ENCODE measurements around the gene CLDN5.

Gene CLDN5

GRCh38 chr22:19568337-19569275, 44.4 kb upstream of the CLDN5 start:
- no peak for DNase-seq (ENCODE audit: extremely low spot score)
- CTCF ChIA-PET, result interaction anchor here (0.5 kb wide), 1 partner anchor 29 kb away, joined by 5 read pairs; no protein-coding TSS in a partner anchor
- TF ChIP-seq ELF4 (IDR thresholded peaks at IDR 0.05) (no peak), SUZ12 (IDR thresholded peaks at IDR 0.05) (no peak), FOXK2 (IDR thresholded peaks at IDR 0.05) (no peak), TARDBP (IDR thresholded peaks at IDR 0.05) (no peak), FOXA1 (IDR thresholded peaks at IDR 0.05) (no peak), CTBP1 (IDR thresholded peaks at IDR 0.05; ENCODE audit: borderline replicate concordance) (no peak), LEF1 (IDR thresholded peaks at IDR 0.05; ENCODE audit: borderline replicate concordance) (no peak), ARNT (IDR thresholded peaks at IDR 0.05) (no peak), FOXM1 (IDR thresholded peaks at IDR 0.05; ENCODE audit: borderline replicate concordance) (no peak), NFRKB (IDR thresholded peaks at IDR 0.05) (no peak), ZNF384 (IDR thresholded peaks at IDR 0.05) (no peak), PKNOX1 (IDR thresholded peaks at IDR 0.05) (no peak), SP1 (IDR thresholded peaks at IDR 0.05) (no peak), BHLHE40 (IDR thresholded peaks at IDR 0.05; ENCODE audit: borderline replicate concordance) (no peak)
- POLR2A ChIA-PET, result interaction anchor here (0.6 to 0.9 kb wide), 2 partner anchors 11 to 14 kb away, joined by 3 read pairs; no protein-coding TSS in a partner anchor

- no peak for DNase-seq (ENCODE audit: extremely low spot score)
- CTCF ChIA-PET, result no interaction called here
- no peak for TF ChIP-seq BHLHE40 (IDR thresholded peaks at IDR 0.05; ENCODE audit: borderline replicate concordance)
- TF ChIP-seq FOXM1 (IDR thresholded peaks at IDR 0.05; ENCODE audit: borderline replicate concordance), result no peak
- no peak for TF ChIP-seq NFRKB (IDR thresholded peaks at IDR 0.05)
- TF ChIP-seq PKNOX1 (IDR thresholded peaks at IDR 0.05), result no peak
- POLR2A ChIA-PET, result no interaction called here
Measured at GRCh38 chr22:19567157-19568009, 43.2 kb upstream of the CLDN5 start.

GRCh38 chr22:19566279-19567156, 42.3 kb upstream of the CLDN5 start:
- CTCF ChIA-PET, result no interaction called here
- no peak for DNase-seq (ENCODE audit: extremely low spot score)
- no peak for TF ChIP-seq NFRKB (IDR thresholded peaks at IDR 0.05)
- no peak for TF ChIP-seq SP1 (IDR thresholded peaks at IDR 0.05)
- TF ChIP-seq CTBP1 (IDR thresholded peaks at IDR 0.05; ENCODE audit: borderline replicate concordance), result no peak
- TF ChIP-seq ARNT (IDR thresholded peaks at IDR 0.05), result no peak
- no peak for TF ChIP-seq L3MBTL2 (conservative IDR thresholded peaks at IDR 0.05)
- no peak for TF ChIP-seq BHLHE40 (IDR thresholded peaks at IDR 0.05; ENCODE audit: borderline replicate concordance)
- TF ChIP-seq FOXA1 (IDR thresholded peaks at IDR 0.05), result no peak
- no peak for TF ChIP-seq TARDBP (IDR thresholded peaks at IDR 0.05)
- no peak for TF ChIP-seq PKNOX1 (IDR thresholded peaks at IDR 0.05)
- no peak for TF ChIP-seq FOXK2 (IDR thresholded peaks at IDR 0.05)
- no peak for TF ChIP-seq LEF1 (IDR thresholded peaks at IDR 0.05; ENCODE audit: borderline replicate concordance)
- TF ChIP-seq FOXM1 (IDR thresholded peaks at IDR 0.05; ENCODE audit: borderline replicate concordance), result no peak
- no peak for TF ChIP-seq ZNF384 (IDR thresholded peaks at IDR 0.05)
- no peak for TF ChIP-seq SUZ12 (IDR thresholded peaks at IDR 0.05)
- POLR2A ChIA-PET, result no interaction called here

GRCh38 chr22:19565382-19566278, 41.4 kb upstream of the CLDN5 start:
- no peak for TF ChIP-seq TARDBP (IDR thresholded peaks at IDR 0.05)
- no peak for TF ChIP-seq ARNT (IDR thresholded peaks at IDR 0.05)
- TF ChIP-seq PKNOX1 (IDR thresholded peaks at IDR 0.05), result no peak
- TF ChIP-seq FOXA1 (IDR thresholded peaks at IDR 0.05), result no peak
- TF ChIP-seq HDGF (IDR thresholded peaks at IDR 0.05; ENCODE audit: borderline replicate concordance), result no peak
- no peak for TF ChIP-seq LEF1 (IDR thresholded peaks at IDR 0.05; ENCODE audit: borderline replicate concordance)
- ChIA-PET CTCF (no interaction called here), POLR2A (no interaction called here)
- no peak for DNase-seq (ENCODE audit: extremely low spot score)

Measured in HEK293T (cell line).